ENCODE measurements around the gene GLG1. TPM values are rescaled to one million over a fixed set of nuclear protein-coding genes. Genes with fewer than 3 reads are reported as not detected.

Gene GLG1
- total RNA-seq, 1 donor from 2014 or later, result 153 TPM

GRCh38 chr16:74633686-74634085 is 26.8 kb upstream of the GLG1 start:
- H3K9me3 Mint-ChIP-seq (ENCODE audit: unreplicated experiment), result no peaks in the 10 kb centered on the region
- no peaks in the 10 kb centered on the region for H3K27me3 Mint-ChIP-seq (ENCODE audit: unreplicated experiment)
- DNase-seq (ENCODE audit: low spot score), result no peak
- TF ChIP-seq CTCF (IDR thresholded peaks at IDR 0.05; ENCODE audit: unreplicated experiment), result no peak
- H3K27ac Mint-ChIP-seq (ENCODE audit: unreplicated experiment), result peak overlapping the region; percentile 9
- H3K4me3 Mint-ChIP-seq (ENCODE audit: unreplicated experiment), result no peak overlapping the region
- no peaks in the 10 kb centered on the region for H3K4me1 Mint-ChIP-seq (ENCODE audit: unreplicated experiment)
- H3K36me3 Mint-ChIP-seq (ENCODE audit: low read depth, unreplicated experiment), result peaks cover 20% of the 10 kb centered on the region

DNA sequence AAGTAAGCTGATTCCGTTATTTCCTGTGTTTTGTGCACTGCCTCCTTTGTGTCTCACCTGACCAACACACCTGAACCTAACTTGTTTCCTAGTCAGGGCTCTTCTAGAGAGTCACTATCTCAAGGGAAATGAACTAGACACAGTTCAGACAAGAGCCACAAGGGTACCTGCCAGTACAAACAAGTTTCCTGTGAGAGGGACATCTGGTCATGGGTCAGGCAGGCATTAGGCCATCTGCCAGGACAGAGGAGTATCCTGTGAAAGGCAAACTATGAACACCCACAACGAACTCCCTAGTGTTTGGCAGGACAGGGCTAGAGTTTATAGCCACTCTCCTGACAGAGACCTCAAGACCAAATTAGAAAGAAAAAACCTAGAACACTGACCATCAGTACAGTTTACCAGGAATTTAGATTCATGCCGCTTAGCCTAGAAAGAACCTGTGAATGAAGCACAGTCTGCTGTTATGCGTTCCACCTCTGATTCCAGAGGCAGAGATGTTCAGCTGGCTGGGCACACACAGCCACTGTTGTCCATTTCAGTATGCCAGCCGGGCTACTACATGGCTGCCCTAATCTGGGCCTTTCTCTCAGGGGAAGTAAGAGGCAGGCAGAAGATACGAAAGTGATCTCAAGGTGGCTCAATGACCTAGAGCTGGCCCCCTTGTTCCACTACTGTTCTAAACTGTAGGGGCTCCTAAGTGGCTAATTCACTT is 20.7 kb upstream of the GLG1 start:
- no peaks in the 10 kb centered on the region for H3K4me1 Mint-ChIP-seq (ENCODE audit: unreplicated experiment)
- TF ChIP-seq CTCF (IDR thresholded peaks at IDR 0.05; ENCODE audit: unreplicated experiment), result no peak
- H3K27ac Mint-ChIP-seq (ENCODE audit: unreplicated experiment), result peak overlapping the region; percentile 48
- H3K36me3 Mint-ChIP-seq (ENCODE audit: low read depth, unreplicated experiment), result peaks cover 34% of the 10 kb centered on the region
- H3K4me3 Mint-ChIP-seq (ENCODE audit: unreplicated experiment), result peak overlapping the region; percentile 18
- no peaks in the 10 kb centered on the region for H3K27me3 Mint-ChIP-seq (ENCODE audit: unreplicated experiment)
- DNase-seq (ENCODE audit: low spot score), result no peak
- H3K9me3 Mint-ChIP-seq (ENCODE audit: unreplicated experiment), result no peaks in the 10 kb centered on the region

DNA sequence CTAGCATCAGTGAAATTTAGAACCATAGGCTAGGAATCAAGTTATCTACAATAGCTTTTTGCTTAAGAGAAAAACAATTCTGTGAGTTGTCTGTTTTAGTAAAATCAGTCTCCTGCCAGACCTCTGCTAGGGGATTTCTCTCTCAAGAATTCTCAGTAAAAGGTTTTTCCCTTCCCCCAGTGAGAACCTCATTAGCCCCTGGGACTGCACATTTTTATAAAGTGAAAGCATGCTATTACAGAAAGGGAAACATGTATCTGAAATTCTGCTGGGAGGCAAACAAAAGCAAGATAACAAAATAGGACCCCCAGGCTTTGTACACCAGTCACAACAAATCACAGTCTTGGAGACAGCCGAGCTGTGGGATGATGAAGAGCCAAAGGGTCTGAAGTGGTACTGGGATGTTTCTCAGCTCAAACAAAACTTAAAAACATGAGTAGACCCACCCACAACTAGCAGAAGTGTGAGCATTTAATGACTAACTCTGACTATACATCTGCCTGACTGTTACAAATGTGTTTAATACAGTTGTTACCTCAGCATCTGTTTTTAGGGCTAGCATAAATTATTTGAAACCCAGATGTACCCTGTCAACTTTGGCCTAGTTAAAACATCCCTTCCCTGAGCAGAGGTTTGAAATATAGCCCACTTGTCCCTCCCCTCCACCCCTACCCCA is 20.0 kb upstream of the GLG1 start:
- Mint-ChIP-seq H3K9me3 (ENCODE audit: unreplicated experiment) (no peaks in the 10 kb centered on the region), H3K27ac (ENCODE audit: unreplicated experiment) (no peak overlapping the region), H3K36me3 (ENCODE audit: low read depth, unreplicated experiment) (peaks cover 34% of the 10 kb centered on the region), H3K4me3 (ENCODE audit: unreplicated experiment) (no peak overlapping the region), H3K4me1 (ENCODE audit: unreplicated experiment) (no peaks in the 10 kb centered on the region), H3K27me3 (ENCODE audit: unreplicated experiment) (no peaks in the 10 kb centered on the region)
- DNase-seq (ENCODE audit: low spot score), result no peak
- no peak for TF ChIP-seq CTCF (IDR thresholded peaks at IDR 0.05; ENCODE audit: unreplicated experiment)

- H3K27me3 Mint-ChIP-seq (ENCODE audit: unreplicated experiment), result no peaks in the 10 kb centered on the region
Observed at GRCh38 chr16:74625500-74626350, 18.8 kb upstream of the GLG1 start.

More at GRCh38 chr16:74625500-74626350, 18.8 kb upstream of the GLG1 start:
- Mint-ChIP-seq H3K27ac (ENCODE audit: unreplicated experiment) (no peak overlapping the region), H3K4me1 (ENCODE audit: unreplicated experiment) (no peaks in the 10 kb centered on the region), H3K4me3 (ENCODE audit: unreplicated experiment) (no peak overlapping the region), H3K9me3 (ENCODE audit: unreplicated experiment) (no peaks in the 10 kb centered on the region), H3K36me3 (ENCODE audit: low read depth, unreplicated experiment) (peaks cover 35% of the 10 kb centered on the region)
- DNase-seq (ENCODE audit: low spot score), result no peak
- TF ChIP-seq CTCF (IDR thresholded peaks at IDR 0.05; ENCODE audit: unreplicated experiment), result no peak
